GM13976 (cell line): Measurements from ENCODE around the gene MROH2B.

Experiments used
- DNase-seq: peaks from one replicate; pipeline ENCODE4 v3.0.0; 2012; ENCODE audit warnings: low spot score
- in situ Hi-C: fragments of 300-500 bp; cut with MboI; formaldehyde crosslinking; loops from one replicate; pipeline ENCODE4 v1.12.0; 2022; ENCODE audit warnings: low sequenced_read_pairs, mixed read lengths, inconsistent platforms; ENCODE audit not compliant: unreplicated experiment
- TF ChIP-seq, protein P1 (sequence below): IDR thresholded peaks from 2 replicates; pipeline ENCODE4 v1.5.1; 2012; ENCODE audit warnings: borderline replicate concordance, mild to moderate bottlenecking; ENCODE audit not compliant: insufficient read depth; ENCODE audit errors: extremely low read depth, missing control alignments, control extremely low read depth

The MROH2B gene

DNA sequence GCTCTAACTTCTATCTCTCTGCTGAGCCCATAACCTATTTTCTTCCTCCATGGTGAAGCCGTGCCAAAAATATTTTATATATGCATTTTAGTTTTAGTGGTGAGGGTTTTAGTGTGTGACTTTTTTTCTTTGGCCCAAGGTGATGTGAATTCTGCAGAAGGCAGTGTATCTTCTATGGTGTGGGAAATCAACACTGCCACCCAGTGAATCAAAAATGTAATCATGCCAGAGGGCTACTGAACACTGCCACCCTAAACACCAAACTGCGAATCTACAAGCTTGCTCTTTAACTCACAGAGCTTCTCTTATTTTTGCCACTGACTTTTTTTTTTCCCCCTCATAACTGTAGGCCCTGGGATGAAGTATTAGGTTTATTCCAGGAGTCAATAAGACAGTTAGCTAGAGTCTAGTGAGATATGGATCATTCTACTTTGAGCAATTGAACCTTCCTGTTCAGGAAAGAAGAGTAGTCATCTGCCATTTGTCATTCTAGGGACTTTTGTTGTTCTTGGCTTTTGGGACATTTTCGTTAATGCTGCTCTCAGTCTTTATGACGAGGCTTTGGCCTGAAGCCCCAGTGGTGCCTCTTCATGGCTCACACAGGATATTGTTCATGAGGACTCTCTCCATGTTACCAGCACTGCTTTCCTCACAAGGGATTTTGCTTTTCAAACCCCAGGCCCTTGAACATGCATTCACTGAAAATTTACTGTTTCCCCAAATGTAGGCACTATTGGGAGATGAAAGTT is 108.8 kb downstream of the MROH2B start:
- DNase-seq = no peak
- TF ChIP-seq, protein P1, sequence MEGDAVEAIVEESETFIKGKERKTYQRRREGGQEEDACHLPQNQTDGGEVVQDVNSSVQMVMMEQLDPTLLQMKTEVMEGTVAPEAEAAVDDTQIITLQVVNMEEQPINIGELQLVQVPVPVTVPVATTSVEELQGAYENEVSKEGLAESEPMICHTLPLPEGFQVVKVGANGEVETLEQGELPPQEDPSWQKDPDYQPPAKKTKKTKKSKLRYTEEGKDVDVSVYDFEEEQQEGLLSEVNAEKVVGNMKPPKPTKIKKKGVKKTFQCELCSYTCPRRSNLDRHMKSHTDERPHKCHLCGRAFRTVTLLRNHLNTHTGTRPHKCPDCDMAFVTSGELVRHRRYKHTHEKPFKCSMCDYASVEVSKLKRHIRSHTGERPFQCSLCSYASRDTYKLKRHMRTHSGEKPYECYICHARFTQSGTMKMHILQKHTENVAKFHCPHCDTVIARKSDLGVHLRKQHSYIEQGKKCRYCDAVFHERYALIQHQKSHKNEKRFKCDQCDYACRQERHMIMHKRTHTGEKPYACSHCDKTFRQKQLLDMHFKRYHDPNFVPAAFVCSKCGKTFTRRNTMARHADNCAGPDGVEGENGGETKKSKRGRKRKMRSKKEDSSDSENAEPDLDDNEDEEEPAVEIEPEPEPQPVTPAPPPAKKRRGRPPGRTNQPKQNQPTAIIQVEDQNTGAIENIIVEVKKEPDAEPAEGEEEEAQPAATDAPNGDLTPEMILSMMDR = no peak
- in situ Hi-C loops = no loop called here

DNA sequence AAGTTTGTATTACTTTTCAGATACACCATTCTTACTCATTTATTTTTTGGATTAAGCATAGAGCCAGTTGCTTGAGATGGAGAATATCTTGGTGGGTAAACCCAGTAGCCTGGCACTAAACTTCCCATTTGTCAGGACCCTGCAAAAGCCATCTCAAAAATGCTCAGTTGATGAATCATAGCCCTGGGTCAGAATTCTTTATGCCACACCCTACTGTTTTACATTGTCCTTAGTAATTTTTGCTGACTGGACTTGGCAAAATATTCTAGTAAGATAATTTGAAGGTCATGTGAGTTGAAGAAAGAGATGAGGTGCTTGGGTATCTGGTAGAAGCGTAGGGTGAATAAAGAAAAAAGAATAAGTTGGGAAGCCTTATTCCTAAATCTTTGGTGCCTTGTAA is 111.1 kb downstream of the MROH2B start:
- in situ Hi-C loops = no loop called here
- no peak for DNase-seq
- TF ChIP-seq, protein P1 = no peak

DNA sequence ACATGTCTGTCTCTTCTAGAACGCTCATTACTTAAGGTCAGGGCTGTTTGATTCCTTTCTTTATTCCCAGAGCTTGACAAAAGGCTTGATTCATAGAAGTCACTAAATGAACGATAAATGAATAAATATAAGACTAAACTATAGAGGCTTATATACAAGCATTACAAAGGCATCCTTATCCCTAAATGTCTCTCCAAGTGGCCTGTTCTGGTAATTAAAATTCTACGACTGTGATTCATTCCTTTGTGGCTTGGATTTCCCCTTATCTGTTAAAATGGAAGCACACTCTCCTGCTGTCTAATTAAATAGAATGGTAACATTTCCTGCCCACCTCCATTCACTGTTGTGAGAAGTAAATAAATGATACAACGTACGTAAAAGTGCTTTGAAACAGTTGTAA is 112.3 kb downstream of the MROH2B start:
- TF ChIP-seq, protein P1 = no peak
- no peak for DNase-seq
- in situ Hi-C loops = no loop called here

DNA sequence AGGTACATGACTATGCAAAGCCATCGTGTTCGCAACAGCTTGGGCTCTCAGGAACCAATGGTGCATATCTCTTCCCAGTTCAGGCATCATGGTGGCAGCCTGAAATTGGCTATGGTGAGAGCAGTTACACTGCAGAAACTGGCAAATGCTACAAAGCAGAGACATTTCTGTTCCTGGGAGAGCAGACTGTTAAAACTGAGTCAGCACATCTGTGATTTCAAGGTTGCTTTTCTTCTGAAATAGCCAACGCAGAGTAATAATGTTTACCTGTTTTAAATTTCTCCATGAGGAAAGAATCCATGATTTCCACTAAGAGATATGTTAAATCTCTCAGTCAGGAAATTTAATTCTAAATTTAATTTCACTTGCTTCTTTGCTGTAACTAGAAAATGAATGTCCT is 114.1 kb downstream of the MROH2B start:
- TF ChIP-seq, protein P1 = no peak
- DNase-seq = no peak
- in situ Hi-C loops = no loop called here

DNA sequence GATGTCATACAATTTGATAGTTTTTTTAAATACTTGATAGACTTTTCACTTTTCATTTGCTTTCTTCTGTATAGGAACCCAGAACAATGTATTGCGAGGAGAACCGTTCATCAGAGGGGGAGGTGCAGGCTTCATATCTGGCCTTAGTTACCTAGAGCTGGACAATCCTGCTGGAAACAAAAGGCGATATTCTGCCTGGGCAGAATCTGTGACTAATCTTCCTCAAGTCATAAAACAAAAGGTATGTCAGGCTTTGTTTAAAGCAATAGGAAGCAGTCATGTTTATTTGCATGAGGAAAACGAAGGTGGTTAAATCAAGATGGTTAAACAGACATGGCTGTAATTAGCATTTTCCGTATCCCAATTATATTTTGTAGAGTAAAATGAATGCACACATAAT is 115.8 kb downstream of the MROH2B start:
- no peak for DNase-seq
- in situ Hi-C loops = no loop called here
- TF ChIP-seq, protein P1 = no peak
